EL (cell line): ENCODE results near the gene FGF2.
"Not testable (repeated sequence)": the region's sequence is repeated elsewhere in the genome, so short reads cannot be mapped to it uniquely, and the experiment has no call there.

ENCODE experiments used
- DNase-seq: peaks from one replicate; pipeline ENCODE4 v3.0.0-alpha.2; 2016

Gene FGF2

GRCh38 chr4:122851568-122851967, 24.9 kb downstream of the FGF2 start:
- no peak for DNase-seq

GRCh38 chr4:122854447-122855352, 28.1 kb downstream of the FGF2 start:
- no peak for DNase-seq

GRCh38 chr4:122855353-122855890, 28.8 kb downstream of the FGF2 start:
- DNase-seq: no peak

- DNase-seq: no peak
Observed at GRCh38 chr4:122857160-122857559, 30.5 kb downstream of the FGF2 start.

- DNase-seq: no peak
Observed at GRCh38 chr4:122858705-122859104, 32.1 kb downstream of the FGF2 start.

GRCh38 chr4:122861172-122861943, 34.7 kb downstream of the FGF2 start:
- no peak for DNase-seq

- no peak for DNase-seq
Observed at GRCh38 chr4:122863639-122864038, 37.0 kb downstream of the FGF2 start.

GRCh38 chr4:122865425-122865824, 38.8 kb downstream of the FGF2 start:
- no peak for DNase-seq

- DNase-seq: not testable (repeated sequence)
Observed at GRCh38 chr4:122868235-122868634, 41.6 kb downstream of the FGF2 start.

- peak; percentile 42 for DNase-seq
Observed at GRCh38 chr4:122873146-122873545, 46.5 kb downstream of the FGF2 start.

GRCh38 chr4:122873821-122874593, 47.4 kb downstream of the FGF2 start:
- DNase-seq: peak; percentile 87

GRCh38 chr4:122875949-122876348, 49.3 kb downstream of the FGF2 start:
- no peak for DNase-seq

- DNase-seq: peak; percentile 41
Observed at GRCh38 chr4:122876456-122876855, 49.8 kb downstream of the FGF2 start.

- peak; percentile 57 for DNase-seq
Observed at GRCh38 chr4:122879001-122879400, 52.4 kb downstream of the FGF2 start.

- no peak for DNase-seq
Observed at GRCh38 chr4:122882857-122883735, 56.5 kb downstream of the FGF2 start.

- DNase-seq: no peak
Observed at GRCh38 chr4:122884499-122884898, 57.9 kb downstream of the FGF2 start.

- DNase-seq: no peak
Observed at GRCh38 chr4:122889726-122890125, 63.1 kb downstream of the FGF2 start.

- DNase-seq: no peak
Observed at GRCh38 chr4:122890147-122890795, 63.6 kb downstream of the FGF2 start.

- DNase-seq: no peak
Observed at GRCh38 chr4:122894827-122895226, 68.2 kb downstream of the FGF2 start.

GRCh38 chr4:122895336-122895995, 68.8 kb downstream of the FGF2 start:
- DNase-seq: no peak

- no peak for DNase-seq
Observed at GRCh38 chr4:122896270-122896669, 69.6 kb downstream of the FGF2 start.
